DMS153 treated with DMSO at 0.1 percent for 48 hours (cell line): ENCODE results near the gene TEKT3.

Source experiments
- DNase-seq: peaks from one replicate; lab custom pipeline; 2025; ENCODE audit not compliant: unreplicated experiment; lab: John Stamatoyannopoulos, UW

TEKT3 gene

GRCh38 chr17:15350777-15351477 lies 9.5 kb upstream of the TEKT3 start:
- no peak for DNase-seq

DNA sequence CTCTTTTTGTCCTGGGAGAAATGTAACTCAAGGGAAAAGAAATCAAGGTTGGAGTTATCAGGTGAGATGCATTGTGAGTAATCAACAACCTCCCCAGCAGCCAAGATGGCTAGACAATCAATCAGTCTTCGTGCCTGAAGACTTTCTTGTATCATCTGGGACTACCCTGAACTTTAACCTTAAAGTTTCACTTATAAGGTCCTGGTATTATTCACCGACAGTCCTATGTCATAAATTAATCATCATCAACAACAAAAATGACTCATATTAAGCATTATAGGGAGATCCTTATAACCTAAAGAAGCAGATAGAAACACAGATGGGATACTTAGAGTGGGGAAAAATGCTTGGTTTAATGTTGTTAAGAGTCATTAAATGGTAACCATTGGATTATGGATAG lies 7.7 kb upstream of the TEKT3 start:
- DNase-seq: no peak

DNA sequence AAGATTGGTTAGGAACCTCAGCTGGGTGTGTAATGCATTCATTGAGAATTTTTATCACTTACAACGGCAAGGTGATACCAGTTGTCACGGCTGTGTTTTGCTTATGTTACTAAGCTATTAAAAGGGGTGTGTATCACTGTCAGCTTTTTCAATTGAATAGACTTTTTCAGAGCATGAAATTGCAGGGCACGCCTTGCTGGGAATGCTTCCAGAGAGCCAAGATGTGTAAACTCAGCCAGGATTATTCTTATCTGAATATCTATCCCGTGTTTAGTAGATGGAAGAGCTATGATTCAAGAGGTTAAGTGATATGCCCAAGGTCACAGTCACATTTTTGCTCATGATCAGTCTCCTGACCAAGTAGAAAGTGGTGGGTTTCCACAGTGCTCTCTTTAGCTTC lies 6.6 kb upstream of the TEKT3 start:
- peak; percentile 62 for DNase-seq

DNA sequence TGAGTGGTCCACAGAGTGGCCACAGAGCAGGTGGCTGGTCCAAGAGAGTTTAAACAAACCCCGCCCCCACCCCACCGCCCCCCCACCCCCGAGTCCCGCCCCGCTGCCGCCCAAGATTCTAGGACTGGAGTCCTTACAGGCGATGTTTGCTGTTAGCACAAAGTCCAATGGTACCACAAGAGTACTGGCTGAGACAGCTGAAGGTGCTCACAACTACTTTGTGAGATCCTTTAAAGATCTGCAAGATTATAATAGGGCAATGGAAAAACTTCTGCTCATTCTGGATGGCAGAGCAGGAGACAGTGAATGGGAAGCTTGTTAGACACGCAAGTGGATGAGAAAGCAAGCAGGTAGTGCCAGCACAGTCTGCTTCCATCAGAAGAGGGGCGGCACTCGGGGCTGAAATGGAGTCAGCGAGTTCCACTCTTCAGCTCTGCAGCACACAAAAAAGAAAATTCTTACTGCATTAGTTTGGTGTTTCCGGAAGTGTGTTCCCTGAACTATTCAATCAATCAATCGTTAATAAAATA lies 4.7 kb upstream of the TEKT3 start:
- DNase-seq: no peak

DNA sequence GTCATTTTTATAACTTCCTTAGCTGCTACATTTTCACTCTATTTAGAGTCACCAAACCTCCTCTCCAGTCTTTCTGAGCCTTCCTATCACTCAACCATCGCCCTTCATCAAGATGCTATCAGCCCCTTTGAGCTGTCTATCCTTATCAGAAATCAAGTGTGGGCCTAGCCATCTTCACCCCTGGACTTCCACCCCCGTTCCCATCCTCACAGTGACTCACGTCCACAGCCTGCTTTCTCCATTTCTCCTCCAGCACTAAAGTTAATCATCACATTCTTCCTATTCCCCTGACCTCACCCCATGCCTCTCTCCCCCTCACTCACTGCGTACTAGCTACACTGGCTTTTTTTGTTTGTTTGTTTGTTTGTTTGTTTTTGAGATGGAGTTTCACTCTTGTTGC lies 2.4 kb upstream of the TEKT3 start:
- DNase-seq: no peak

DNA sequence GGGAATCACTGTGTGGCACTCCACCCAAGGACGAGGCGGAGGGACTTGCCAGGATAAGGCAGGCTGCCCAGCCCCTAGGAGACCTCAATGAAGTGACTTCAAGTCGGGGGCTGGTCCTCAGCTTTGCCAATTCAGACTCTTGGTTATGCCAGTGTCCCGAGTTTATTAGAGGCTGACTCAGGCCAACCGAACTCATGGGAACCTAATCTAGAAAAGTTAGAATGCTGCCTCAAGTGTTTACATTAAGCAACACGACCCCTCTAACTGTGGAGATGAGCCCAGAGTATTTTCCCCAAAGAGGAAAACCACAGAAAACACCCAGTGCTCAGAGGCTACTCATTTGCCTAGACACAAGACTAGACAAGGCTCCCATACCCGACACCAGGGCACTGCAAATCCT lies 1.1 kb upstream of the TEKT3 start:
- no peak for DNase-seq

DNA sequence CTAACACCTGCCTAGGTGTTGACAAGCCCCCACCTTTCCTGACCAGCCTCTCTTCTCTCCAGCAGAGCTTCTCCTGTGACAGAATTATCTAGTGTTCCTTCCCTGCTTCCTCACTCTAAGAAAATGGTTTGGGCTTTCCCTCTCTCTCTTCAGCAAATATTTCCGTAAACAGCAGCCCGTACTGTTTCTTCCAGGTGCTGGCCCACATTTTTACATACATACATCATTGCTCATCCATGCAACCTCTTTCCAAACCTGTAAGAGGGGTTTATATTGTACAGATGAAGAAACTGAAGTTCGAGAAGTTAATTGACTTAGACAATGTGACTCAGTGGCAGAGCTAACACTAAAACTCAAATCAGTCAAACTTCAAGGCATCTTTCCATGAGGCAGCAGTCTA lies 569 bp upstream of the TEKT3 start:
- no peak for DNase-seq

DNA sequence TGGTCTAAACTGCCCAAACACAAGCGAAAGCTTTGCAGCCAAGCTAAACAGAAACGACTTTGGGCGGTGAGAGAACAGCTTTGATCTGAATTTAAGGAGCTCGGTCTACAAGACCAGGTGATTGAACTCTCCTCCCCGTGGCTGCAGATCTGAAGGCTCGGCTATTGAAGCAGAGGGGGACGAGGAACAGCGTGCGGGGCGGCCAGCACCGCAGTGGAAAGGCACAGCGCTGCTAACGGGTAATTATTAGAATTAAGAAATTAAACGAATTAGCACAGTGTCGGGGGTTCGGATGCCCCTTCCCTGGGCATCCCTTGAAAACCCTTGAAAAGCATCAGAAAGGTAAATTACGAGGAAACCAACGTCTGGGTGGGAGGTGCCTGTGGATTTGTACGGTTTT lies 431 bp downstream of the TEKT3 start:
- DNase-seq: no peak

DNA sequence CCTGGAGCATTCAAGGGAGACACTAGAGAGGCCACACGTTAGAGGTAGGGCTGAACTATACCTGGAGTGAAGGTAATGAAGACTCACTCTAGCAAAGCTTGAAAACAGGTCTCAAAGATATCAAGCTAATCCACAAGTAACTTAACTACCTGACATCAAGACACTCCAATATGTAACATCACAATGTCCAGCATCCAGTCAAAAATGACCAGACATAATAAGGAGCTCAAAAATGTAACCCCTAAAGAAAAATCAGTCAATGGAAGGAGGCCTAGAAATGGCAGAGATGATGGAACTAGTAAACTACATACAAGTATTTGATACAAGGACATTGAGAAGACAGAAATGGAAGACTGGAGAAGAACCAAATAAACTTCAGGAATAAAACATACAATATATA lies 6.0 kb downstream of the TEKT3 start:
- DNase-seq: no peak

- DNase-seq: no peak
Measured at GRCh38 chr17:15334266-15334665, 7.1 kb downstream of the TEKT3 start.

GRCh38 chr17:15332338-15332737 lies 9.1 kb downstream of the TEKT3 start:
- no peak for DNase-seq

GRCh38 chr17:15323131-15323530 lies 18.3 kb downstream of the TEKT3 start:
- DNase-seq: no peak

- no peak for DNase-seq
Measured at GRCh38 chr17:15321556-15322251, 19.7 kb downstream of the TEKT3 start.

DNA sequence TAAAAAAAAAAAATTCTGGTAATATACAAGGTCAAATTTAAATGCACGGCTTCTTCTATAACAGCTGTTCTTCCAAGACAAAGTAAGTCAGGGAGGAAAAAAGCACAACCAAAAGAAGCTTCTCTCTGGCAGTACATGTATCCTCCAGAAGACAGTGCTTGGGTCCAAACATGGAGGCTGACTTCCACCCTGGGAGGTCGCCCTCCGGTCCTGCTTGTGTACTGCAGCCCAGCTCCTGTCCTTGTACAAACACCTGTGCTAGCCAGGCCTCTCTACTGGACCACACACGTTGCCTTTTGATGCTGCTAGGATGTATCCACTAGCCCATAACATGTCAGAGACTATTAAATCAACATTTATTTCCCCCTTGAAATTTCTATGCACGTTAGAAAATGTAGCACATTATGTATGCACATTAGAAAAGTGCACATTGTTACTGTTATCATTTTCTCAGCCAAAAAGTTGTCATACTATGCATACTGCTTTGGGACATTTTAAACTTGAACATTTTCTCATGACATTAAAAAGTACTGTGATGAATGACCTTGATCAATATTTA lies 21.9 kb downstream of the TEKT3 start:
- no peak for DNase-seq

DNA sequence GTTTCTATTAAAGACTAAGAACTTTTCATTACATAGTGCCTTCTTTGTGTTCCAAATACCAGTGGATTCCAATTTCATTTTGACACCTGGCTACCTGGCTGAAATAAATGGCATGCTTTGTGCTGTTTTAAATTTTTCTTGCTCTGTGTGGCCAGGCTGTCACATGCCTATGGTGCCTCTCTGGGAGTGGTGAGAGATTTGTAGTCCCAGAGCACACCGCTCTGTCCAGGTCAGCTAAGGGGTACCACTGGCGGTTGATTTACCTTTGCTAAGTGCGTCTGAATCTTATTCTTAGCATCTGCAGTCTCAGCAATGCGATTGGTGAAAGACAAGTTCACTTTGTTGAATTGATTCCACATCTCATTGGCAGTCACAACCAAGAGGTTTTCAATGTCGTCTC lies 29.4 kb downstream of the TEKT3 start:
- DNase-seq: no peak

GRCh38 chr17:15309793-15310192 lies 31.6 kb downstream of the TEKT3 start:
- no peak for DNase-seq

DNA sequence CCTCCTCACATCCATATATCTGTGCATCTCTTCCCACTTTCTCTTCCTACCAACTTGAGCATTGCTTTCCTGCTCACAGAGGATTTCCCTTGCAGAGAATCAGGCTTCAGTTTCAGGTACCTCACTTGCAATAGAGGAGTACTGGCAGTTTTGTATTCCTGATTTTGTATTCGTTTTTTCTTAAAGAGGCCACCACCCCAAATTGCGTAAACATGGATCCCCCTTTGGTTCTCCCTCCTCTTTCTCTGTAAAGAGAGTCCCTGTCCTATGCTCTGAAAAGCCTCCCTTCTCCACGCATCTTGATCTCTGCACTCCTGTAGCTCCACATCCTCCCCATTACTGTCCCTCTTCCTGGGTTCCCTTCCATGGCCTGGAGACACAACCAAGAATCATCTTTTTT lies 32.2 kb downstream of the TEKT3 start:
- no peak for DNase-seq

DNA sequence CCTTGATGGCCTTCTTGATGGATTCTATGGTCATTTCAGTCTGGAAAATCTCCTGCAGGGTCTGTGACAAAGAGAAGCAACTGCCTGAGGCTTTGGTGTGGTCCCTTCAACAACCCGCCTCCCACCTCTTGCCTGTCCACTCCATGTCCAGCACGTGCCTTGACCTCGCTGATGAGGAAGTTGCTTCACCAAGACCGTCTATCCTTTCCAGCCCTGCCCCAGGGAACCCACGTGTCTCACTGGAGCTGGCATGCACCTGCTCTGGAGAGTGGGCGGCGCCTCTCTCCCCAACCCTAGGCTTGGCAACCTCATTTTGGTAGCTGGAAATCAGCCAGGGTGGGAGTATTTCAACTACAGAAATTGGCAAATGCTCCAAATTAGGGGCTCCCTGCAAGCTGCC lies 32.6 kb downstream of the TEKT3 start:
- no peak for DNase-seq

GRCh38 chr17:15307710-15308111 lies 33.7 kb downstream of the TEKT3 start:
- no peak for DNase-seq

DNA sequence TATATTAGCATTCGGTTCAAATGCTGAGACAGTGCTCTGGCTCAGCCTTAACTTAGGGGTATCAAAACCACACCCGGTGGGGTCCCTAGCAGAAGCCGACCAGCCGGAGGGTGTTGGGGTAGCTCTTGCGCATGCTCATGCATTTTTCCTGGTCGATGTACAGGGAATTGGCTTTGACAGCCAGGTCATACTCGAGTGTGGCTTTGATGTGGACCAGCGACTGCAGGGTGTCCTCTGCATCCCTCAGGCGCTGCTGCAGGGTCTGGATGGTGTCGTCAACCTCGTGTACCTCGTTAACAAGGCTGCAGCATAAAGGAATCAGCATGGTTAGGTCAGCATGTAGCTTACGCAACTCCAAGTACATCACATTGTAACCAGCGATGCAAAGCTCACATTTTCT lies 37.5 kb downstream of the TEKT3 start:
- DNase-seq: no peak

GRCh38 chr17:15303268-15303667 lies 38.1 kb downstream of the TEKT3 start:
- DNase-seq: no peak

- DNase-seq: no peak
Measured at GRCh38 chr17:15301845-15302244, 39.6 kb downstream of the TEKT3 start.
